ENCODE results near the gene GORASP2.

GRCh38 chr2:170973492-170974303 is 44.6 kb downstream of the GORASP2 start:
- TF ChIP-seq EZH2 (IDR thresholded peaks at IDR 0.05; ENCODE audit: insufficient read depth, poor library complexity, severe bottlenecking) (no peak), EZH2phosphoT487 (IDR thresholded peaks at IDR 0.05; ENCODE audit: insufficient read depth, low read depth) (no peak)
